Gastroesophageal sphincter (tissue), 4 donors: Measurements from ENCODE around the gene GALNT4. TPM values are rescaled to one million over a fixed set of nuclear protein-coding genes. Genes with fewer than 3 reads are reported as not detected.

Experiments used
- ATAC-seq: fragments of 150-250 bp; one replicate; pipeline ENCODE4 v1.9.1; 2016; ENCODE audit warnings: mild to moderate bottlenecking, moderate library complexity
- H3K27ac ChIP-seq, 4 donors: fragments of 200-600 bp; sonication (generic) in 3 of 4; 1 replicate in 3 of 4; 2 replicates in 1 of 4; pipeline ENCODE4 v1.5.1; 2016 to 2019
- H3K27me3 ChIP-seq: fragments of 200-600 bp; sonication (generic); one replicate; pipeline ENCODE4 v1.5.1; 2019
- H3K36me3 ChIP-seq, 2 donors: fragments of 200-600 bp; sonication (generic); one replicate each; pipeline ENCODE4 v1.5.1; 2019; ENCODE audit warnings: control low read depth in 1 of 2
- H3K4me1 ChIP-seq, 3 donors: fragments of 200-600 bp; sonication (generic); 1 replicate in 2 of 3; 2 replicates in 1 of 3; pipeline ENCODE4 v1.5.1; 2016 to 2019; ENCODE audit warnings: control low read depth in 2 of 3
- H3K4me3 ChIP-seq, 2 donors: fragments of 200-600 bp; sonication (generic); one replicate each; pipeline ENCODE4 v1.5.1; 2019; ENCODE audit warnings: mild to moderate bottlenecking in 1 of 2, moderate library complexity in 1 of 2
- H3K9me3 ChIP-seq, 3 donors: fragments of 200-600 bp; sonication (generic); one replicate each; pipeline ENCODE4 v1.5.1; 2017 to 2019; ENCODE audit warnings: control low read depth in 2 of 3
- CTCF ChIP-seq, 4 experiments: fragments of 200-600 bp in 2 of 4; fragments of 450-650 bp in 2 of 4; sonication (generic) in 1 of 4; IDR thresholded peaks; one replicate each; pipeline ENCODE4 v1.5.1; 2017 to 2019; ENCODE audit warnings: antibody characterized with exemption in 4 of 4, mild to moderate bottlenecking in 2 of 4, moderate library complexity in 2 of 4
- EP300 ChIP-seq: sonication (generic); formaldehyde crosslinking; IDR thresholded peaks from one replicate; pipeline ENCODE4 v1.6.1; 2017; ENCODE audit warnings: antibody characterized with exemption, mild to moderate bottlenecking
- POLR2A ChIP-seq, 2 donors: fragments of 450-650 bp; IDR thresholded peaks; one replicate each; pipeline ENCODE4 v1.6.1; 2017; ENCODE audit warnings: antibody characterized with exemption in 2 of 2, mild to moderate bottlenecking in 2 of 2, moderate library complexity in 1 of 2
- POLR2AphosphoS5 ChIP-seq: sonication (generic); formaldehyde crosslinking; IDR thresholded peaks from one replicate; pipeline ENCODE4 v1.6.1; 2017; ENCODE audit warnings: antibody characterized with exemption
- WGBS, 2 donors: methylation state at CpG; one replicate each; pipeline ENCODE4 v1.1.5; 2018; ENCODE audit warnings: low coverage in 1 of 2; 5-methylcytosine and 5-hydroxymethylcytosine counted together
- total RNA-seq, 4 donors: library from RNA; depleted of rRNA; stranded (reverse); fragments of >200 nt; gene quantifications; one replicate each; pipeline ENCODE4 v1.1.0, GENCODE V29; 2016

GALNT4 gene
- total RNA-seq, 4 donors from 2014 or later, result 5.3 to 10.8 (median 7.1) TPM

GRCh38 chr12:89544022-89544421 lies 19.4 kb upstream of the GALNT4 start:
- no peak for ATAC-seq
- TF ChIP-seq EP300 (no peak), POLR2A (IDR thresholded peaks at IDR 0.05) (no peak), CTCF (IDR thresholded peaks at IDR 0.05) (no peak), POLR2AphosphoS5 (no peak)
- Histone ChIP-seq H3K9me3 (no peaks in the 10 kb centered on the region), H3K4me3 (no peak overlapping the region), H3K36me3 (no peaks in the 10 kb centered on the region), H3K27me3 (no peaks in the 10 kb centered on the region), H3K4me1 (peaks cover 0 to 23% (median 6%) of the 10 kb centered on the region in 3 donors), H3K27ac (no peak overlapping the region)
- 91% methylated on average over 1 of the region's 1 CpG; no CpG with 5 or more reads in 1 of the 2 donors for WGBS, 2 donors

GRCh38 chr12:89542912-89543592 lies 18.5 kb upstream of the GALNT4 start:
- TF ChIP-seq CTCF (IDR thresholded peaks at IDR 0.05), result peak; percentile 68 to 86 (median 80)
- TF ChIP-seq POLR2AphosphoS5, result no peak
- peak; percentile 62 for ATAC-seq
- peaks cover 0 to 23% (median 6%) of the 10 kb centered on the region in 3 donors for H3K4me1 ChIP-seq
- H3K27me3 ChIP-seq, result no peaks in the 10 kb centered on the region
- H3K9me3 ChIP-seq, result no peaks in the 10 kb centered on the region
- no peak overlapping the region for H3K27ac ChIP-seq
- H3K36me3 ChIP-seq, result no peaks in the 10 kb centered on the region
- WGBS, 2 donors, result 16 to 22% methylated on average over 6 of the region's 6 CpGs
- no peak overlapping the region for H3K4me3 ChIP-seq

GRCh38 chr12:89542236-89542635 lies 17.6 kb upstream of the GALNT4 start:
- WGBS, 2 donors, result 94 to 100% methylated on average over 2 of the region's 2 CpGs
- no peak overlapping the region for H3K27ac ChIP-seq
- ATAC-seq, result no peak
- H3K9me3 ChIP-seq, result no peaks in the 10 kb centered on the region
- no peak overlapping the region for H3K4me3 ChIP-seq
- H3K27me3 ChIP-seq, result no peaks in the 10 kb centered on the region
- H3K4me1 ChIP-seq, result peaks cover 0 to 23% (median 6%) of the 10 kb centered on the region in 3 donors
- no peaks in the 10 kb centered on the region for H3K36me3 ChIP-seq
- TF ChIP-seq EP300 (no peak), POLR2AphosphoS5 (no peak), CTCF (IDR thresholded peaks at IDR 0.05) (no peak), POLR2A (IDR thresholded peaks at IDR 0.05) (no peak)

GRCh38 chr12:89540586-89540985 lies 16.0 kb upstream of the GALNT4 start:
- peaks cover 0 to 23% (median 6%) of the 10 kb centered on the region in 3 donors for H3K4me1 ChIP-seq
- H3K27ac ChIP-seq, result no peak overlapping the region
- no peaks in the 10 kb centered on the region for H3K36me3 ChIP-seq
- WGBS, 2 donors, result 69 to 79% methylated on average over 2 to 3 of the region's 3 CpGs
- no peaks in the 10 kb centered on the region for H3K27me3 ChIP-seq
- no peak overlapping the region for H3K4me3 ChIP-seq
- no peak for ATAC-seq
- H3K9me3 ChIP-seq, result no peaks in the 10 kb centered on the region
- TF ChIP-seq EP300, result no peak
- TF ChIP-seq POLR2A (IDR thresholded peaks at IDR 0.05), result no peak
- no peak for TF ChIP-seq POLR2AphosphoS5
- TF ChIP-seq CTCF (IDR thresholded peaks at IDR 0.05), result no peak
